ENCODE measurements around the gene PARD3B.

Gene PARD3B

GRCh38 chr2:205556841-205557539, 1011.7 kb downstream of the PARD3B start:
- Histone ChIP-seq H3K27ac (replicated peaks) (no peak overlapping the region), H3K27me3 (ENCODE audit: insufficient read depth, poor library complexity, severe bottlenecking) (no peaks in the 10 kb centered on the region), H3K4me3 (replicated peaks; ENCODE audit: insufficient read depth, low read length) (no peak overlapping the region)
- no peak for DNase-seq (ENCODE audit: low read depth in 1 of 2, low spot score in 1 of 2)
- TF ChIP-seq GABPA (IDR thresholded peaks at IDR 0.05; ENCODE audit: low read depth) (no peak), REST (IDR thresholded peaks at IDR 0.05; ENCODE audit: insufficient replicate concordance, low read depth) (no peak), SPI1 (IDR thresholded peaks at IDR 0.05; ENCODE audit: borderline replicate concordance, low read depth) (no peak), CTCF (IDR thresholded peaks at IDR 0.05; ENCODE audit: insufficient read depth, low read length) (no peak), POLR2AphosphoS5 (IDR thresholded peaks at IDR 0.05; ENCODE audit: low read depth) (no peak)

- Histone ChIP-seq H3K27ac (replicated peaks) (no peak overlapping the region), H3K27me3 (ENCODE audit: insufficient read depth, poor library complexity, severe bottlenecking) (no peaks in the 10 kb centered on the region), H3K4me3 (replicated peaks; ENCODE audit: insufficient read depth, low read length) (no peak overlapping the region)
- TF ChIP-seq GABPA (IDR thresholded peaks at IDR 0.05; ENCODE audit: low read depth), result no peak
- TF ChIP-seq CTCF (IDR thresholded peaks at IDR 0.05; ENCODE audit: insufficient read depth, low read length), result no peak
- TF ChIP-seq POLR2AphosphoS5 (IDR thresholded peaks at IDR 0.05; ENCODE audit: low read depth), result no peak
- no peak for TF ChIP-seq REST (IDR thresholded peaks at IDR 0.05; ENCODE audit: insufficient replicate concordance, low read depth)
- no peak for TF ChIP-seq SPI1 (IDR thresholded peaks at IDR 0.05; ENCODE audit: borderline replicate concordance, low read depth)
- no peak for DNase-seq (ENCODE audit: low read depth in 1 of 2, low spot score in 1 of 2)
Measured at GRCh38 chr2:205557873-205558272, 1012.6 kb downstream of the PARD3B start.

GRCh38 chr2:205561441-205561840, 1016.2 kb downstream of the PARD3B start:
- Histone ChIP-seq H3K27me3 (ENCODE audit: insufficient read depth, poor library complexity, severe bottlenecking) (no peaks in the 10 kb centered on the region), H3K4me3 (replicated peaks; ENCODE audit: insufficient read depth, low read length) (no peak overlapping the region), H3K27ac (replicated peaks) (no peak overlapping the region)
- TF ChIP-seq POLR2AphosphoS5 (IDR thresholded peaks at IDR 0.05; ENCODE audit: low read depth) (no peak), SPI1 (IDR thresholded peaks at IDR 0.05; ENCODE audit: borderline replicate concordance, low read depth) (no peak), REST (IDR thresholded peaks at IDR 0.05; ENCODE audit: insufficient replicate concordance, low read depth) (no peak), CTCF (IDR thresholded peaks at IDR 0.05; ENCODE audit: insufficient read depth, low read length) (no peak), GABPA (IDR thresholded peaks at IDR 0.05; ENCODE audit: low read depth) (no peak)
- no peak for DNase-seq (ENCODE audit: low read depth in 1 of 2, low spot score in 1 of 2)
